ENCODE data around the gene GLP2R.

The GLP2R gene

DNA sequence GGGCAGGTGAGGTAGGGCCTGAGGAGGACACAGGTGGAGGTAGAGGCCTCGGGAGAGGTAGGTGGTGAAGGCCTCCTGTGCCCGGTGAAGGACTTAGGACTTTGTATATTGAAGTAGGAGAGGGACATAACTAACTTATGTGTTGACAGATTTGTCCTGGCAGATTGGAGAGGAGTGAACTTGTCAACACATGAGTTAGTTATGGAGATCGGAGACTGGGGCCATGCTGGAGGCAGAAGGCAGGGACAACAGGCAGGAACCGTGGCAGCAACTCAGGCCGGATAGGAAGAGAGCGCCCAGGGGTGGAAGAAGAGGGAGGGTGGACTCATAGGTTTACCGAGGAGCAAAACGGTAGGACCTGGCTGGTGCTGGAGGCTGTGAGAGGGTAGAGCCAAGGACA, 18.4 kb downstream of the GLP2R start:
- TF ChIP-seq, protein P1, sequence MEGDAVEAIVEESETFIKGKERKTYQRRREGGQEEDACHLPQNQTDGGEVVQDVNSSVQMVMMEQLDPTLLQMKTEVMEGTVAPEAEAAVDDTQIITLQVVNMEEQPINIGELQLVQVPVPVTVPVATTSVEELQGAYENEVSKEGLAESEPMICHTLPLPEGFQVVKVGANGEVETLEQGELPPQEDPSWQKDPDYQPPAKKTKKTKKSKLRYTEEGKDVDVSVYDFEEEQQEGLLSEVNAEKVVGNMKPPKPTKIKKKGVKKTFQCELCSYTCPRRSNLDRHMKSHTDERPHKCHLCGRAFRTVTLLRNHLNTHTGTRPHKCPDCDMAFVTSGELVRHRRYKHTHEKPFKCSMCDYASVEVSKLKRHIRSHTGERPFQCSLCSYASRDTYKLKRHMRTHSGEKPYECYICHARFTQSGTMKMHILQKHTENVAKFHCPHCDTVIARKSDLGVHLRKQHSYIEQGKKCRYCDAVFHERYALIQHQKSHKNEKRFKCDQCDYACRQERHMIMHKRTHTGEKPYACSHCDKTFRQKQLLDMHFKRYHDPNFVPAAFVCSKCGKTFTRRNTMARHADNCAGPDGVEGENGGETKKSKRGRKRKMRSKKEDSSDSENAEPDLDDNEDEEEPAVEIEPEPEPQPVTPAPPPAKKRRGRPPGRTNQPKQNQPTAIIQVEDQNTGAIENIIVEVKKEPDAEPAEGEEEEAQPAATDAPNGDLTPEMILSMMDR (IDR thresholded peaks at IDR 0.05; ENCODE audit: borderline replicate concordance, insufficient read depth, low read depth, low read length), result no peak
- no peak overlapping the region for H3K4me3 ChIP-seq (ENCODE audit: low read depth, low read length)

DNA sequence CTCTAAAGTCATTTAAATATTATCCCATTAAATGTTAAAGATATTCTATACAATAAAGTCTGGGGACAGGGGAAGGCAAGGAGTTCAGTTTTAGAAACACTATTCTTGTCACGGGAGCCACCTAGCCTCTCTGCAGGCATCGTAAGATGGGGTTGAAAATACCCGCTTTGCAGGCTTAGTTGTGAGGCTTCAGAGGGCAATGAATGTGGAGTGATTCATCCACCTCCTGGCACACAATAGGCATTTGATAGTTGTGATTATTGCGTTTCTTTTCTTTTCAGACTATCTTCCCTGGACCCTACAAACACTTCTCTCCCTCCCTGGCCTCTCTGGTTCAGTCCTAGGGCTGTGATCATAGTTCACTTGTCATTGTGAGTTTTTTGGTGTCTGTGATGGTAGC, 19.6 kb downstream of the GLP2R start:
- no peak overlapping the region for H3K4me3 ChIP-seq (ENCODE audit: low read depth, low read length)
- TF ChIP-seq, protein P1 (IDR thresholded peaks at IDR 0.05; ENCODE audit: borderline replicate concordance, insufficient read depth, low read depth, low read length), result no peak

DNA sequence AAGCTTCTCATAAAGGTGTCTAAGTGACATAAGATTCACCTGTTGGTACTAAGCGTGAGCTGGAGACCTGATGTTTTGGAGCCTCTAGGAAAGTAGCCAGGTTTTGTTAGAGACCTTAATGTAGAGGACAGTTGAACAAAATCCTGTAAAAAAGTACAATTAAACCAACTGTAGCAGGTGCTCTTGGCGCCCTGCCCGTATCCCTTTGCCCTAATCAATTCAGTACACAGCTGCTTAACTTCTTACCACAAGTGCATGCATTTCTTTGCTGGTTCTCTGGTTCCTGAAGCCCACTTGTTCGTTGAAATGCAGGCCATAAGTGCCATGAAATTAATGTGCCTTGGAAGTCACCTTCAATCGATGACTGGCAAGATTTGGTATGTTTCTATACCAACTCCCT, 24.4 kb downstream of the GLP2R start:
- TF ChIP-seq, protein P1 (IDR thresholded peaks at IDR 0.05; ENCODE audit: borderline replicate concordance, insufficient read depth, low read depth, low read length), result no peak
- H3K4me3 ChIP-seq (ENCODE audit: low read depth, low read length), result no peak overlapping the region

DNA sequence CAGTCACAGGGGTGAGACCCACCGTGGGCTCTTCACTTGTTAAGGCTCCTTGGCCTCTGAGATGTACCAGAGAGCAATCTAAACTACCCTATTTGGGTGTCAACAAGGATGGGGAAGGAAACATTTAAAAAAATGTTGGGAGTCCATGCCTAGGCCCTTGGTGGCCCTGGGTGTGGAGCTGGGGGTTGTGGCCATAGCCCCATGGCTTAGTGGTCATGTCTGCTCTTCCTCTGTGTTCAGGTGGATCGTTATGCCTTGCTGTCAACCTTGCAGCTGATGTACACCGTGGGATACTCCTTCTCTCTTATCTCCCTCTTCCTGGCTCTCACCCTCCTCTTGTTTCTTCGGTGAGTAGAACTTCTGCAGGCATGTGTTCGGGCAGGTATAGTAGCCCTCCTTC, 28.5 kb downstream of the GLP2R start:
- H3K4me3 ChIP-seq (ENCODE audit: low read depth, low read length), result no peak overlapping the region
- TF ChIP-seq, protein P1 (IDR thresholded peaks at IDR 0.05; ENCODE audit: borderline replicate concordance, insufficient read depth, low read depth, low read length), result no peak

DNA sequence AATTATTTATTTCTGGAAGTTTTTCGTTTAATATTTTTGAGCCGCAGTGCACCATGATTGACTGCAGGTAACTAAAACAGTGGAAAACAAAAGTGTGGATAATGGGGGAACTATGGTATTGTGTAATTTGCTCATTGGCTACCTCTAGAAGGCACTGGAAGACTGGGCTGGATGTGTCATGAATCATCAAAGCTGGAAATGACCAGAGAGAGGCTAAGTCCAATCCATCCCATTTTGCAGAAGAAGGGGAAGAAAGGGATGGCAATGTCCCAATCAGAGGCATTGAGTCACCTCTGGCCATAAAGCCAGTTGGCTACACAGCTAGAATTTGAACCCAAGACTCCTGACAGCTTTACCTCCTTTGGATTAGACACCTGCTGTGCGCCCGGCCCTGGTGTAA, 29.3 kb downstream of the GLP2R start:
- TF ChIP-seq, protein P1 (IDR thresholded peaks at IDR 0.05; ENCODE audit: borderline replicate concordance, insufficient read depth, low read depth, low read length), result no peak
- H3K4me3 ChIP-seq (ENCODE audit: low read depth, low read length), result no peak overlapping the region

GRCh38 chr17:9859781-9860180, 34.1 kb downstream of the GLP2R start:
- TF ChIP-seq, protein P1 (IDR thresholded peaks at IDR 0.05; ENCODE audit: borderline replicate concordance, insufficient read depth, low read depth, low read length), result no peak
- no peak overlapping the region for H3K4me3 ChIP-seq (ENCODE audit: low read depth, low read length)

GRCh38 chr17:9860851-9861250, 35.1 kb downstream of the GLP2R start:
- TF ChIP-seq, protein P1 (IDR thresholded peaks at IDR 0.05; ENCODE audit: borderline replicate concordance, insufficient read depth, low read depth, low read length), result no peak
- no peak overlapping the region for H3K4me3 ChIP-seq (ENCODE audit: low read depth, low read length)

Data from GM12875 (cell line).